H1 (cell line): ENCODE measurements around the gene PDHB. TPM values are rescaled to one million over a fixed set of nuclear protein-coding genes. Genes with fewer than 3 reads are reported as not detected.

ENCODE experiments used
- GTF2F1 ChIP-seq: IDR thresholded peaks from 2 replicates; pipeline ENCODE4 v1.6.1; 2012; ENCODE audit warnings: low read depth, low read length, improper control_type of control experiment, borderline replicate concordance
- MAX ChIP-seq: IDR thresholded peaks from 2 replicates; pipeline ENCODE4 v1.6.1; 2012; ENCODE audit warnings: inconsistent platforms
- NANOG ChIP-seq: IDR thresholded peaks from 2 replicates; pipeline ENCODE4 v1.6.1; 2011; ENCODE audit warnings: low read length, low read depth, mild to moderate bottlenecking, inconsistent platforms; ENCODE audit not compliant: insufficient read depth, poor library complexity, severe bottlenecking
- TAF7 ChIP-seq: optimal IDR thresholded peaks from 2 replicates; pipeline ENCODE3; 2011; ENCODE audit warnings: low read depth, mild to moderate bottlenecking, inconsistent platforms, low read length, moderate library complexity, borderline replicate concordance
- ZNF274 ChIP-seq: IDR thresholded peaks from 2 replicates; pipeline ENCODE4 v1.7.0; 2012; ENCODE audit warnings: low read length, borderline replicate concordance; ENCODE audit errors: extremely low read depth
- polyA plus RNA-seq, 7 experiments: library from polyadenylated mRNA; depleted of rRNA in 3 of 7; stranded (reverse) in 5 of 7; unstranded in 2 of 7; fragments of >200 nt in 5 of 7; fragments of 200-250 nt in 2 of 7; gene quantifications; 1 replicate in 5 of 7; 2 replicates in 1 of 7; 4 replicates in 1 of 7; pipeline versions ENCODE4 v1.2.1 to v1.2.3, GENCODE V29; 2011 to 2013; ENCODE audit warnings: missing spikeins in 2 of 7, mixed read lengths in 2 of 7
- total RNA-seq: library from RNA; stranded (reverse); fragmentation: NEBNext Ultra II Directional; extraction: Animal tissue kit (Norgen Biotek cat#: 25700); gene quantifications from 2 replicates; pipeline ENCODE4 v1.2.1, GENCODE V29; 2021
- TF ChIP-seq, protein P1 (sequence below): IDR thresholded peaks from 2 replicates; pipeline ENCODE4 v1.6.1; 2012; ENCODE audit warnings: low read length, inconsistent platforms
- TF ChIP-seq, protein P2 (sequence below): IDR thresholded peaks from 2 replicates; pipeline ENCODE4 v1.6.1; 2011; ENCODE audit warnings: low read length, improper control_type of control experiment

Gene PDHB
- total and polyA plus RNA-seq, 2 of the 8 experiments (the other 6 are each of a cell fraction or from before 2014, with no cell fraction given) = 90.4 to 140 TPM

GRCh38 chr3:58432905-58433304 is 727 bp downstream of the PDHB start (continued):
- TF ChIP-seq, protein P1, sequence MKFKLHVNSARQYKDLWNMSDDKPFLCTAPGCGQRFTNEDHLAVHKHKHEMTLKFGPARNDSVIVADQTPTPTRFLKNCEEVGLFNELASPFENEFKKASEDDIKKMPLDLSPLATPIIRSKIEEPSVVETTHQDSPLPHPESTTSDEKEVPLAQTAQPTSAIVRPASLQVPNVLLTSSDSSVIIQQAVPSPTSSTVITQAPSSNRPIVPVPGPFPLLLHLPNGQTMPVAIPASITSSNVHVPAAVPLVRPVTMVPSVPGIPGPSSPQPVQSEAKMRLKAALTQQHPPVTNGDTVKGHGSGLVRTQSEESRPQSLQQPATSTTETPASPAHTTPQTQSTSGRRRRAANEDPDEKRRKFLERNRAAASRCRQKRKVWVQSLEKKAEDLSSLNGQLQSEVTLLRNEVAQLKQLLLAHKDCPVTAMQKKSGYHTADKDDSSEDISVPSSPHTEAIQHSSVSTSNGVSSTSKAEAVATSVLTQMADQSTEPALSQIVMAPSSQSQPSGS = no peak
- TF ChIP-seq, protein P2, sequence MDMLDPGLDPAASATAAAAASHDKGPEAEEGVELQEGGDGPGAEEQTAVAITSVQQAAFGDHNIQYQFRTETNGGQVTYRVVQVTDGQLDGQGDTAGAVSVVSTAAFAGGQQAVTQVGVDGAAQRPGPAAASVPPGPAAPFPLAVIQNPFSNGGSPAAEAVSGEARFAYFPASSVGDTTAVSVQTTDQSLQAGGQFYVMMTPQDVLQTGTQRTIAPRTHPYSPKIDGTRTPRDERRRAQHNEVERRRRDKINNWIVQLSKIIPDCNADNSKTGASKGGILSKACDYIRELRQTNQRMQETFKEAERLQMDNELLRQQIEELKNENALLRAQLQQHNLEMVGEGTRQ = no peak
- TF ChIP-seq MAX (no peak), ZNF274 (no peak), TAF7 (no peak), GTF2F1 (no peak), NANOG (no peak)
